ENCODE measurements around the gene CLPTM1.

- TF ChIP-seq CTCF (IDR thresholded peaks at IDR 0.05 in 8 of 11, conservative IDR thresholded peaks at IDR 0.05 in 3 of 11) (no peak), POLR2A (IDR thresholded peaks at IDR 0.05) (no peak)
These were observed 592 bp downstream of the CLPTM1 start for GRCh38 chr19:44955505-44956439.

All from spleen (tissue), 7 donors.